Caco-2 (cell line): Measurements from ENCODE around the gene ERICH6B. TPM values are rescaled to one million over a fixed set of nuclear protein-coding genes. Genes with fewer than 3 reads are reported as not detected.

Source experiments
- BruUV-seq: library from RNA; stranded (reverse); fragments of 400-500 nt; replicated peaks from 2 replicates; lab custom pipeline; 2021; lab: Mats Ljungman, UMichigan
- CTCF ChIA-PET: fragments of 300-600 bp; sonication (Branson Sonifier 250); formaldehyde crosslinking; loops from one replicate; lab custom pipeline; 2022; ENCODE audit warnings: antibody characterized with exemption; lab: Charles Lee
- POLR2A ChIA-PET: fragments of 300-600 bp; sonication (Branson Sonifier 250); formaldehyde crosslinking; loops from one replicate; lab custom pipeline; 2022; ENCODE audit warnings: antibody characterized with exemption; lab: Charles Lee
- DNase-seq, 2 experiments: peaks; one replicate each; pipeline versions ENCODE4 v3.0.0 to v3.0.0-alpha.2; 2020 to 2022
- H3K27me3 ChIP-seq: replicated peaks from 2 replicates; pipeline ENCODE4 v1.6.0; 2011; ENCODE audit warnings: low read length; ENCODE audit not compliant: control insufficient read depth, insufficient read depth
- H3K36me3 ChIP-seq: 2 replicates; pipeline ENCODE4 v1.5.1; 2011; ENCODE audit warnings: low read length; ENCODE audit not compliant: control insufficient read depth, insufficient read depth
- H3K4me1 ChIP-seq: fragments of 250-450 bp; sonication (Bioruptor Pico); 2 replicates; pipeline ENCODE4 v1.5.1; 2020; ENCODE audit warnings: mild to moderate bottlenecking
- H3K4me3 ChIP-seq: 2 replicates; pipeline ENCODE4 v1.5.1; 2011; ENCODE audit warnings: low read depth, mild to moderate bottlenecking, control low read depth, low read length
- H3K9me3 ChIP-seq: fragments of 250-450 bp; sonication (Bioruptor Pico); 2 replicates; pipeline ENCODE4 v1.5.1; 2020; ENCODE audit warnings: mild to moderate bottlenecking, moderate library complexity
- H3K27ac Mint-ChIP-seq: one replicate; pipeline ENCODE4 v1.8.0; 2022; ENCODE audit warnings: mixed read lengths; ENCODE audit not compliant: unreplicated experiment
- H3K27me3 Mint-ChIP-seq: one replicate; pipeline ENCODE4 v1.8.0; 2022; ENCODE audit warnings: mixed read lengths; ENCODE audit not compliant: insufficient read depth, unreplicated experiment
- H3K36me3 Mint-ChIP-seq: one replicate; pipeline ENCODE4 v1.8.0; 2022; ENCODE audit warnings: mild to moderate bottlenecking, mixed read lengths; ENCODE audit not compliant: insufficient read depth, unreplicated experiment
- H3K4me1 Mint-ChIP-seq: one replicate; pipeline ENCODE4 v1.8.0; 2022; ENCODE audit warnings: low read depth, mixed read lengths; ENCODE audit not compliant: unreplicated experiment
- H3K4me3 Mint-ChIP-seq: one replicate; pipeline ENCODE4 v1.8.0; 2022; ENCODE audit warnings: mild to moderate bottlenecking, moderate library complexity, mixed read lengths; ENCODE audit not compliant: unreplicated experiment
- H3K9me3 Mint-ChIP-seq: one replicate; pipeline ENCODE4 v1.8.0; 2022; ENCODE audit warnings: mixed read lengths; ENCODE audit not compliant: unreplicated experiment
- intact Hi-C: fragments of 100-400 bp; cut with micrococcal nuclease; formaldehyde crosslinking; loops from one replicate; pipeline ENCODE4 v1.10.0; 2022; ENCODE audit not compliant: unreplicated experiment
- total RNA-seq: library from RNA; stranded (reverse); gene quantifications from 2 replicates; pipeline ENCODE4 v1.2.3, GENCODE V29; 2022
- TF ChIP-seq, protein P1 (sequence below), 2 experiments: fragments of 200-600 bp in 1 of 2; IDR thresholded peaks; 1 replicate in 1 of 2; 2 replicates in 1 of 2; pipeline versions ENCODE4 v1.5.1 to v1.8.0; 2011 to 2022; ENCODE audit warnings: antibody characterized with exemption in 1 of 2, control low read depth in 1 of 2, inconsistent platforms in 1 of 2, low read depth in 1 of 2, low read length in 1 of 2, mild to moderate bottlenecking in 1 of 2, moderate library complexity in 1 of 2; ENCODE audit not compliant: insufficient read depth in 1 of 2, severe bottlenecking in 1 of 2, unreplicated experiment in 1 of 2

The ERICH6B gene
- total RNA-seq, 1 experiment from 2014 or later: not detected

DNA sequence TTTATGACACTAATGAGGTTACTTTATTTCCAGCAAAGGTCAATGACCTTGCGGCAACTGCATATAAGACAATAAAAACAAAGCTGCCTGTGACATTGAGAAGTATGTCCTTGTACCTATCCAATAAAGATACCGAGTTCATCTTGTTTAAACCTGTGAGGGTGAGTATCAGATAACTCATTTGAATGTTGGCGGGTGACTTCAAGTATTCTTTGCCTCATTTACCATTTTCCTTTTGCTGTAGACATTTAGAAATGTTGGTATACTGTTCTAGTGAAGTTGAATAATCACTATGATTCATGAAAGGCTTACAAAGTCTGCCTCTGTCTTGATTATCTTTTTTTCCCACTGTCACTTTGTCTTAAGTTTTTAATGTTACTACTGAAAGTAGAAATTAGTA lies 85.8 kb downstream of the ERICH6B start:
- TF ChIP-seq, protein P1, sequence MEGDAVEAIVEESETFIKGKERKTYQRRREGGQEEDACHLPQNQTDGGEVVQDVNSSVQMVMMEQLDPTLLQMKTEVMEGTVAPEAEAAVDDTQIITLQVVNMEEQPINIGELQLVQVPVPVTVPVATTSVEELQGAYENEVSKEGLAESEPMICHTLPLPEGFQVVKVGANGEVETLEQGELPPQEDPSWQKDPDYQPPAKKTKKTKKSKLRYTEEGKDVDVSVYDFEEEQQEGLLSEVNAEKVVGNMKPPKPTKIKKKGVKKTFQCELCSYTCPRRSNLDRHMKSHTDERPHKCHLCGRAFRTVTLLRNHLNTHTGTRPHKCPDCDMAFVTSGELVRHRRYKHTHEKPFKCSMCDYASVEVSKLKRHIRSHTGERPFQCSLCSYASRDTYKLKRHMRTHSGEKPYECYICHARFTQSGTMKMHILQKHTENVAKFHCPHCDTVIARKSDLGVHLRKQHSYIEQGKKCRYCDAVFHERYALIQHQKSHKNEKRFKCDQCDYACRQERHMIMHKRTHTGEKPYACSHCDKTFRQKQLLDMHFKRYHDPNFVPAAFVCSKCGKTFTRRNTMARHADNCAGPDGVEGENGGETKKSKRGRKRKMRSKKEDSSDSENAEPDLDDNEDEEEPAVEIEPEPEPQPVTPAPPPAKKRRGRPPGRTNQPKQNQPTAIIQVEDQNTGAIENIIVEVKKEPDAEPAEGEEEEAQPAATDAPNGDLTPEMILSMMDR (IDR thresholded peaks at IDR 0.05; ENCODE audit: insufficient read depth in 1 of 2, low read depth in 1 of 2, low read length in 1 of 2, severe bottlenecking in 1 of 2, unreplicated experiment in 1 of 2): no peak
- intact Hi-C loops: no loop called here
- no peaks in the 10 kb centered on the region for H3K27me3 Mint-ChIP-seq

GRCh38 chr13:45527699-45528462 lies 87.7 kb downstream of the ERICH6B start:
- Mint-ChIP-seq H3K27me3 (no peaks in the 10 kb centered on the region), H3K27ac (peak overlapping the region; percentile 93), H3K9me3 (no peaks in the 10 kb centered on the region), H3K4me3 (peak overlapping the region; percentile 22), H3K4me1 (peaks cover 59% of the 10 kb centered on the region), H3K36me3 (peaks cover 83% of the 10 kb centered on the region)
- ChIA-PET CTCF (no interaction called here), POLR2A (no interaction called here)
- intact Hi-C loops: loop anchor here (1.0 kb wide), 1 partner anchor 9 kb away; no protein-coding TSS in a partner anchor
- H3K4me1 ChIP-seq: peaks cover 67% of the 10 kb centered on the region
- peaks cover 4% of the 10 kb centered on the region; the same call in 1 of the 2 replicates for H3K36me3 ChIP-seq
- TF ChIP-seq, protein P1 (IDR thresholded peaks at IDR 0.05; ENCODE audit: insufficient read depth in 1 of 2, low read depth in 1 of 2, low read length in 1 of 2, severe bottlenecking in 1 of 2, unreplicated experiment in 1 of 2): no peak
- peak; percentile 81 to 82 for DNase-seq
- H3K27me3 ChIP-seq: no peaks in the 10 kb centered on the region
- H3K9me3 ChIP-seq: peaks cover 6% of the 10 kb centered on the region; the same call in 1 of the 2 replicates
- no peak overlapping the region for H3K4me3 ChIP-seq
- BruUV-seq: no TSS peak

More for the DNA sequence above, 85.8 kb downstream of the ERICH6B start:
- DNase-seq: no peak
- Histone ChIP-seq H3K9me3 (peaks cover 6% of the 10 kb centered on the region; the same call in 1 of the 2 replicates), H3K4me1 (peaks cover 49% of the 10 kb centered on the region), H3K36me3 (peaks cover 1% of the 10 kb centered on the region; the same call in 1 of the 2 replicates), H3K27me3 (no peaks in the 10 kb centered on the region), H3K4me3 (no peak overlapping the region)
- POLR2A ChIA-PET: no interaction called here
- Mint-ChIP-seq H3K4me3 (no peak overlapping the region), H3K27ac (peak overlapping the region; percentile 93), H3K36me3 (peaks cover 86% of the 10 kb centered on the region), H3K9me3 (no peaks in the 10 kb centered on the region), H3K4me1 (peaks cover 46% of the 10 kb centered on the region)
- no TSS peak for BruUV-seq
- CTCF ChIA-PET: no interaction called here

DNA sequence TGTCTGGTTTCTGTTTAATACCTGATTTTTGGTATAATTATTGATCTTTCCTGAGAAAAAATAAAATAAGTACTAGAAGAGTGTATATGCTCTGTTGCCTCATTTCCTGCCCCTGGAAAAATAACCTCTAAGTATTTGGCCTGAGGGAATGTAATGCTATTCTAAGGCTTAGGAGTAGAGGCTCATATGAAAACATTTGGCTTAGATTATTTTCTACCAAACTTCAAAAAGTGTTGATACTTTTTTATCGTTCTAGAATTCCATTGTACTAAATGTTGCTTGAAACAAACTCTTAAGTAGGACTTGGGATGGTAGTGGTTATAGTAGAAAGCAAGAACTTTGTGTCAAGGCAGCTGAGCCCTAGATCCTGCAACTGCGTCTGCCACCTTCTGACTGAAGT lies 93.0 kb downstream of the ERICH6B start:
- peaks cover 89% of the 10 kb centered on the region for H3K36me3 Mint-ChIP-seq
- H3K27ac Mint-ChIP-seq: peak overlapping the region; percentile 92
- CTCF ChIA-PET: interaction anchor here (1.5 kb wide), 1 partner anchor 181 kb away, joined by 4 read pairs; the partner anchor contains the start of gene TPT1

More for the DNA sequence above, 93.0 kb downstream of the ERICH6B start:
- Histone ChIP-seq H3K36me3 (peaks cover 2% of the 10 kb centered on the region; the same call in 1 of the 2 replicates), H3K27me3 (no peaks in the 10 kb centered on the region), H3K9me3 (no peaks in the 10 kb centered on the region), H3K4me3 (no peak overlapping the region), H3K4me1 (peaks cover 84% of the 10 kb centered on the region)
- Mint-ChIP-seq H3K9me3 (no peaks in the 10 kb centered on the region), H3K4me3 (peak overlapping the region; percentile 73), H3K27me3 (no peaks in the 10 kb centered on the region), H3K4me1 (peaks cover 73% of the 10 kb centered on the region)
- intact Hi-C loops: no loop called here
- TF ChIP-seq, protein P1 (IDR thresholded peaks at IDR 0.05; ENCODE audit: insufficient read depth in 1 of 2, low read depth in 1 of 2, low read length in 1 of 2, severe bottlenecking in 1 of 2, unreplicated experiment in 1 of 2): no peak
- DNase-seq: no peak
- BruUV-seq: no TSS peak
- POLR2A ChIA-PET: no interaction called here
